GM12864 (cell line): ENCODE data around the gene FCSK.

Source experiments
- DNase-seq: peaks from one replicate; pipeline ENCODE4 v3.0.0-alpha.2; 2011; ENCODE audit warnings: low read depth
- H3K4me3 ChIP-seq: 2 replicates; pipeline ENCODE4 v1.5.1; 2011; ENCODE audit warnings: mild to moderate bottlenecking, low read depth, low read length, control low read depth
- CTCF ChIP-seq: IDR thresholded peaks from 2 replicates; pipeline ENCODE4 v1.5.1; 2011; ENCODE audit warnings: low read depth, mild to moderate bottlenecking, moderate library complexity, low read length, control low read depth, inconsistent platforms; ENCODE audit errors: missing control alignments

Gene FCSK

GRCh38 chr16:70465999-70466804, 11.8 kb downstream of the FCSK start:
- DNase-seq: no peak
- H3K4me3 ChIP-seq: no peak overlapping the region
- no peak for TF ChIP-seq CTCF

GRCh38 chr16:70466805-70467076, 12.3 kb downstream of the FCSK start:
- H3K4me3 ChIP-seq: no peak overlapping the region
- DNase-seq: no peak
- TF ChIP-seq CTCF: no peak

GRCh38 chr16:70467113-70467512, 12.7 kb downstream of the FCSK start:
- no peak for DNase-seq
- TF ChIP-seq CTCF: no peak
- H3K4me3 ChIP-seq: no peak overlapping the region

- TF ChIP-seq CTCF: no peak
- no peak overlapping the region for H3K4me3 ChIP-seq
- no peak for DNase-seq
These were observed 13.2 kb downstream of the FCSK start for GRCh38 chr16:70467608-70468007.

GRCh38 chr16:70468776-70469525, 14.6 kb downstream of the FCSK start:
- TF ChIP-seq CTCF: no peak
- DNase-seq: no peak
- no peak overlapping the region for H3K4me3 ChIP-seq

GRCh38 chr16:70470141-70470926, 15.9 kb downstream of the FCSK start:
- no peak for DNase-seq
- TF ChIP-seq CTCF: no peak
- no peak overlapping the region for H3K4me3 ChIP-seq
